IMR-90 (cell line): ENCODE data around the gene NEMF.

ENCODE experiments used
- BHLHE40 ChIP-seq: fragments of 150-350 bp; IDR thresholded peaks from 2 replicates; pipeline ENCODE4 v1.6.1; 2016; ENCODE audit warnings: mild to moderate bottlenecking, low read depth, low read length
- CHD1 ChIP-seq: IDR thresholded peaks from 2 replicates; pipeline ENCODE4 v1.6.1; 2012; ENCODE audit warnings: low read depth, low read length, improper control_type of control experiment
- CTCF ChIP-seq: conservative IDR thresholded peaks from 2 replicates; pipeline ENCODE4 v1.5.1; 2012; ENCODE audit warnings: mild to moderate bottlenecking, low read depth, low read length, improper control_type of control experiment
- POLR2A ChIP-seq: IDR thresholded peaks from 2 replicates; pipeline ENCODE4 v1.6.1; 2012; ENCODE audit warnings: mild to moderate bottlenecking, low read depth, low read length
- RAD21 ChIP-seq: IDR thresholded peaks from 2 replicates; pipeline ENCODE4 v1.6.1; 2012; ENCODE audit warnings: low read length, improper control_type of control experiment
- USF2 ChIP-seq: fragments of 150-350 bp; IDR thresholded peaks from 2 replicates; pipeline ENCODE4 v1.6.1; 2017; ENCODE audit warnings: mild to moderate bottlenecking, antibody characterized with exemption, low read length, low read depth

GRCh38 chr14:49897414-49897813 is 44.8 kb upstream of the NEMF start:
- TF ChIP-seq CTCF (no peak), USF2 (no peak), POLR2A (no peak), BHLHE40 (no peak), CHD1 (no peak), RAD21 (no peak)
